ENCODE results near the gene PLXND1.
A peak's percentile ranks its signal among the peaks of the same experiment; 100 is the strongest.
"Not testable (repeated sequence)": the region's sequence is repeated elsewhere in the genome, so short reads cannot be mapped to it uniquely, and the experiment has no call there.

Gene PLXND1, protein sequence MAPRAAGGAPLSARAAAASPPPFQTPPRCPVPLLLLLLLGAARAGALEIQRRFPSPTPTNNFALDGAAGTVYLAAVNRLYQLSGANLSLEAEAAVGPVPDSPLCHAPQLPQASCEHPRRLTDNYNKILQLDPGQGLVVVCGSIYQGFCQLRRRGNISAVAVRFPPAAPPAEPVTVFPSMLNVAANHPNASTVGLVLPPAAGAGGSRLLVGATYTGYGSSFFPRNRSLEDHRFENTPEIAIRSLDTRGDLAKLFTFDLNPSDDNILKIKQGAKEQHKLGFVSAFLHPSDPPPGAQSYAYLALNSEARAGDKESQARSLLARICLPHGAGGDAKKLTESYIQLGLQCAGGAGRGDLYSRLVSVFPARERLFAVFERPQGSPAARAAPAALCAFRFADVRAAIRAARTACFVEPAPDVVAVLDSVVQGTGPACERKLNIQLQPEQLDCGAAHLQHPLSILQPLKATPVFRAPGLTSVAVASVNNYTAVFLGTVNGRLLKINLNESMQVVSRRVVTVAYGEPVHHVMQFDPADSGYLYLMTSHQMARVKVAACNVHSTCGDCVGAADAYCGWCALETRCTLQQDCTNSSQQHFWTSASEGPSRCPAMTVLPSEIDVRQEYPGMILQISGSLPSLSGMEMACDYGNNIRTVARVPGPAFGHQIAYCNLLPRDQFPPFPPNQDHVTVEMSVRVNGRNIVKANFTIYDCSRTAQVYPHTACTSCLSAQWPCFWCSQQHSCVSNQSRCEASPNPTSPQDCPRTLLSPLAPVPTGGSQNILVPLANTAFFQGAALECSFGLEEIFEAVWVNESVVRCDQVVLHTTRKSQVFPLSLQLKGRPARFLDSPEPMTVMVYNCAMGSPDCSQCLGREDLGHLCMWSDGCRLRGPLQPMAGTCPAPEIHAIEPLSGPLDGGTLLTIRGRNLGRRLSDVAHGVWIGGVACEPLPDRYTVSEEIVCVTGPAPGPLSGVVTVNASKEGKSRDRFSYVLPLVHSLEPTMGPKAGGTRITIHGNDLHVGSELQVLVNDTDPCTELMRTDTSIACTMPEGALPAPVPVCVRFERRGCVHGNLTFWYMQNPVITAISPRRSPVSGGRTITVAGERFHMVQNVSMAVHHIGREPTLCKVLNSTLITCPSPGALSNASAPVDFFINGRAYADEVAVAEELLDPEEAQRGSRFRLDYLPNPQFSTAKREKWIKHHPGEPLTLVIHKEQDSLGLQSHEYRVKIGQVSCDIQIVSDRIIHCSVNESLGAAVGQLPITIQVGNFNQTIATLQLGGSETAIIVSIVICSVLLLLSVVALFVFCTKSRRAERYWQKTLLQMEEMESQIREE (N-terminal part only)

DNA sequence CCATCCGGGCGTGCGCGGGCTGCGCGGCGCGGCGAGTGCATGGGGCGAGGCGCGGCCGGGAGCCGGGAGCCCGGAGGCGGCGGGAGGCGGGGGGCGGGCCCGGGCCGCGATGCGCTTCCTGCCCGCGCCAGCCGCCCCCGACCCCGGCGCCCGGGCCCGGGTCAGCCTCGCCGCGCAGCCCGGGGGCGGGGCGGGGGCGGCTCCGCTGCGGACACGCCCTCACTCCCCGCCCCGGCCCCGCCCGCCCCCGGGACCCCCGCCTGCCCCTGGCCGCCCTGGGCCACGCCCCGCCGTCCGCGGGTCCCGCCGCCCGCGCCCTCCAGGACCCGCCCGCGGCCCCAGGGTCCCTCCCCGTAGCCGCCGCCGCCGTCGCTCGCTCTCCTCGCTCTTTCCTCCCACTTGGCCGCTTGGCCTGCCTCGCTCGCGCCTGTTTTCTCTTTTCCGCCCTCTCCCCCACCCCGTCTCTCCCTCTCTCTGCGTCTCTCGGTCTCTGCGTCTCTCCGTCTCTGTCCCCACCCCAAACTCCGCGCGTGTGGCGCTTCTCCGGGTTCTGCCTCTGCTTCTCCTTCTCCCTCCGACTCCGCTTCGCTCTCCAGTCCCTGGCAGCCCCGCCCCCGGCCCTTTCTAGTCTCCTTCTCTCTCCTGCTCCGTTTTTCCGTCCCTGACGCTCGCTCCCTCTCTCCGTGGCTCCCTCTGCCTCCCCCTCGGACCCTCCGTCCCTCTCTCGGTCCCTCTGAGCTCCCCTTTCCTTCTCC, at the start of gene PLXND1:
Gene PLXND1 (minus strand): TSS at position 41 of the 755 bp plus-strand sequence. CDS start 37 bp downstream, at position 4.
- peak; percentile 40 to 54 for DNase-seq

DNA sequence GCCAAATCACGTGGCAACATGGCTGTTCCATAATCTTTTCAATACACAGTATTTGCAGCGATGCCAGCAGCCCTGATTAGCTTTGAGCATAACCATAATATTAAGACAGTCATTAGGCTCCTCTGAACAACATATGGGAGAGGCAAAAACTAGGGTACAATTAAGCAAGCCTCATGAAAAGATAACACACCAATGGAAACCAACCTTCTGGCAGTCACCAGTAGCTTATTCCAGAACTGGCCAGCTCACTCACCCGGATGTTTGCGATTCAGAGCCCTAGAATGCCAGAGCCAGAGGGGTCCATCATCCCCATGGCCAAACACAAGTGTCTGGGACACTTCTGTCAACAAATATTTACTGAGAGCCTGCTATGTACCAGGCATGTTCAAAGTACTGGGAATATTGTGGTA, 48.8 kb upstream of the PLXND1 start:
- no peak for DNase-seq

DNA sequence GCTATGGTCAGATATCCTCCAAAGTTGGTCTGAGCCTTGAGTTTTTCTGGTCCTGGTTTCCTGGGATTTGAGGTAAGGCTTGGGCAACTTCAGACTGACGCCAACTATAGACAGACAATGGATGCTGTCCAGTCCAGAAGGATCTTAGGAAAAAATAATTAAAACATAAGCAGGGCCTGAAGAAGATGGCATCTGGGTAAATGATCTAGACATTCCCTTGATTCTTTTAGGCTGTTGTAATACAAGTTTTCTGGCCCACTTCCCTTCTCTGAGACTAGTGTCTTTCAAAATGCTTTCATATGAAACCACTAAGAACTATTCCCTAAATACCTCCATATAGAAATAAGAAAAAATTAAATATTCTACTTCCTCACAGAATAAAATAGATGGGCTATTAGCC, 47.7 kb upstream of the PLXND1 start:
- DNase-seq = no peak

DNA sequence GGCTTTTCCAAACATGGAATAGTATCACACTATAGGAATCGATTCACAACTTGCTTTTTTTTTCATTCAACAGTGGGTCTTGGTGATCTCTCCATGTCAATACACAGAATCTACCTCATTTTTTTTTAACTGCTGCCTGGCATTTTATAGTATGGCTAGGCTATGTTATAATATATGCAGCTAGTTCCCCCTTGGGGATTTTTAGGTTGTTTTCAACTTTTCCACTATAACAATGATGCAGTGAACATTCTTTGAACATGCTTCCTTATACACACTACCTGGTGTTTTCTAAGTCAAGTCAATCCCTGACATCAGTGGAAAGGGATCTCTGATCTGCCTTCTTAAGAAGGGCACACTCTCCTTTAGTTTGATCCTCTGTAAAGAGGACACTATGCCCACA, 46.5 kb upstream of the PLXND1 start:
- DNase-seq = no peak

DNA sequence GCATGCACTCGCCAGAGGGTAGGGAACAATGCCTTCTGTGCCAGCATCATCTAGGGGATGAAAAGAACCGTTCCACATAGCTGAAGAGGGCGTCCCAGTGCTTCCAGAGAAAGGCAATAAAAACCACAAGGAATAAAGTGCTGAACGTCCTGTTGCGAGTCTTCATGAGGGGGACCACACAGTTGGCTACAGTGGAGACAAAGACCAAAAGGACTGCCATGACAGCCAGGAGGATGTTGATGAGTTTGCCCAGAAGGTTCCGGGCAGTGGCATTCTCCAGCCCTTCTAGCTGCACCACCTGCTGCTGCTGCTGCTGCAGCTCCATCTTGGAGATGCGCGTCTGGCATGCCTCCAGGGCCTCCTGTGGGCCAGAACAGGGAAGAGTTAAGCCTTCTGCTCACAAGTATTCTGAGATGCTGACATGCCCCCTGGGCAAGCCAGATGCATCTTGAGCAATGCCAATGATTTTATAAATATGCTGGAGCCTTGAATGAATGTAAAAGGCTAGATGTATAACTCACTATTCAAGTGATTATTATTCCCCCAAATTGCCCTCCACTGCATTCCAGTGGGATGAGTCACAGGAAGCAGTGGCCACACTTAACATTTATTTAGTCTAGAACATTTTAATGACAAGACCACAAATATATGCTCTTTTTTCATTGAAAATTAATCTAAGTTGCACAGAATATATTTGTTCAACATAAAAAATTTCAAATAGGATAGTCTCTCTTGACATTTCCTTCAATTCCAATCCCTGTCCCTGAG, 45.1 kb upstream of the PLXND1 start:
- no peak for DNase-seq

DNA sequence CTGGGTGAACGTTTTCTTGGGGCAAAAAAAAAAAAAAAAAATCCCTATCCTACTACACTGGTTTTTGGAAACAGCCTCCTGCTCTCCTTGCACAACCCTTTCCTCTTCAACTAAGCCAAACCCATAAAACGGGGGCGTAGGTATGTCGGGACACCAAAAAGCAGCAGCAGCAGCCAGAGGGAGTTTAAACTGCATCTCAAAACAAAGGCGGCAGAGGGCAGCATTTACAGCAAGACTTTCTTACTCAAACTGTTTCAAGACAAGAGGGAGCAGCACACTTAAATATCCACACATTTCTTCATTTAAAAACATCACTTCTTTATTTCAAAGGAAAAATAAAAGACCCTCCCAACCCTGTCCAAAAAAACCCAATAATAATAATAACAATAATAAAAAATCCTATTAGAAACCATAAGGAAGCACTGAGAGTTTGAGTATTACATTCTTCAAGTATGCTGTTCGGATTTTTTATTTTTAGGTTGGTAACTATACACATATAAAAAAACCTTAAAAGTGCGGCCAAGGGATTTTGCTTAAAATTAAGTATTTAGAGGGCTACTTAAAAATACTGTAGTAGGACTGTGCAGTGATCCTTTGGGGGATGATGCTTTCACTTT, 43.9 kb upstream of the PLXND1 start:
- DNase-seq = peak; percentile 49 to 60

DNA sequence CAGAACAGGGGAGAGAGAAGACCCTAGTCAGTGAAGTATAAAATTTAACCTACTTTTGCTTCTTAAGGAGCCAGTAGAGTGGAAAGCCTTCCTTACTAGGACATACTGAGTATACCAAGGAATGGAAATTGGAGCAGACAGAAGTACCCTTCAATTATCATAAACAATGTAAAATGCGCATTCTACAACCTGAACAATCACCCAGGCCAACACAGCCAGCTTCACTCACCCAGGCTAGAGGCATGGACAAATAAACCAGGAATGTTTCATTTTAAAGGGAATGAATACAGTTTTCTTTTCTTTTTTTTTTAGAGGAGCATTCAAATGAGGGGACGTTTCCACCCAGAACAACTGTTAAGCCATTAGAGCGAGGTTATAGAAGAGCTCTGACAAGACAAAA, 41.9 kb upstream of the PLXND1 start:
- no peak for DNase-seq

DNA sequence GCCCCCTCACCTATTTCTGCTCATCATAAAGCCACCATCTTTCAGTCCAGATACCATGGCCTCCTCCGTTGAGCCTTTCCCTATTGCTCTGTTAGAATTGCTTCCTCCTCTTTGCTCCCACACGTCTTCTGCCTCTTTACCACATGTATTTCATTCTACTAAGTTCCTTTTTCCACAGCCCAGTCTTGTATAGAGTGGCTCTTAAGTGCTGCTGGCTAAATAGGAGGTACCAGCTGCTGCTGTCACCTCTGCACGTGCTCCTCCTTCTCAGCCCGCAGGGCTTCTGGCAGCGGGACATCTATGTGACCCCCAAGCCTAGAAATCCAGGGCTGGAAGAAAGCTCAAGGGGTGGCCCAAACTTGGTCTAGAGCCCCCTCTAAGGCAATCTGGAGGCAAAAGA, 38.8 kb upstream of the PLXND1 start:
- no peak for DNase-seq

DNA sequence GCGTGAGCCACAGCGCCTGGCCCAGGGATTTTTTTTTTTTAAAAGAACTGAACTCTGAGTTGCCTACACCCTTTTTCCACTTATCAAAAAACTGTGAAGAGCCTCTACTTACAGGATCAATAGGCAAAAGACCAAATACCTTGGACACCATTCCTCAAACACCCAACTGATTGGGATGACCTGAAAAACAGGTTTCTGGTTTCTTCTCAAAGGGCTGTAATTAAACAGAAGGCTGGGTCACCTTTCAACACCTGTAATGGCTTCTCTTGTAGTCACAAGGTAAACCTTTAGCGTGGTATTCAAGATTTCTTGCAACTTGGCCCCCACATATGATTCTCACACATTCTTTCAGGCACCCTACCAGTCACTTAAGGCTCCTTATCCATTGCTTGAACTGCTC, 38.4 kb upstream of the PLXND1 start:
- no peak for DNase-seq

DNA sequence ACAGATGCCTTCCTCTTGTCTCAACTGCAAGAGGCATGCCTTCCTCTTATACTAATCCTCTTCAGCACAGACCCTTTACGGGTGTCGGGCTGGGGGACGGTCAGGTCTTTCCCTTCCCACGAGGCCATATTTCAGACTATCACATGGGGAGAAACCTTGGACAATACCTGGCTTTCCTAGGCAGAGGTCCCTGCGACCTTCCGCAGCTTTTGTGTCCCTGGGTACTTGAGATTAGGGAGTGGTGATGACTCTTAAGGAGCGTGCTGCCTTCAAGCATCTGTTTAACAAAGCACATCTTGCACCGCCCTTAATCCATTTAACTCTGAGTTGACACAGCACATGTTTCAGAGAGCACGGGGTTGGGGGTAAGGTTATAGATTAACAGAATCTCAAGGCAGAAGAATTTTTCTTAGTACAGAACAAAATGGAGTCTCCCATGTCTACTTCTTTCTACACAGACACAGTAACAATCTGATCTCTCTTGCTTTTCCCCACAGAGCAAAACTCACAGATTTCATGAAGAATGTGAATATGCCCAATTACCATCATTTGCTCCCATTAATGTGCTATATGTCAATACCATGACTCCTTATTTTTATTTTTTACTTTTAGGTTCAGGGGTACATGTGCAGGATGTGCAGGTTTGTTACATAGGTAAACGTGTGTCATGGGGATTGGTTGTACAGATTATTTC, 35.2 kb upstream of the PLXND1 start:
- not testable (repeated sequence) for DNase-seq

DNA sequence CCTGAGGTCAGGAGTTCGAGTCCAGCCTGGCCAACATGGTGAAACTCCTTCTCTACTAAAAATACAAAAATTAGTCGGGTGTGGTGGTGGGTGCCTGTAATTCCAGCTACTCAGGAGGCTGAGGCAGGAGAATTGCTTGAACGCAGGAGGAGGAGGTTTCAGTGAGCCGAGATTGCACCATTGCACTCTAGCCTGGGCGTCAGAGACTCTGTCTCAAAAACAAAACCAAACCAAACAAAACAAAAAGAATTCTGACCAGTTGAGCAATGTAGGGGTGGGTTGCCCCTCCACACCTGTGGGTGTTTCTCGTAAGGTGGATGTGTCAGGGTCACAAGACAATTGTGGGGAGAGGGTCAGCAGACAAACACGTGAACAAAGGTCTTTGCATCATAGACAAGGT, 34.5 kb upstream of the PLXND1 start:
- DNase-seq = not testable (repeated sequence)

DNA sequence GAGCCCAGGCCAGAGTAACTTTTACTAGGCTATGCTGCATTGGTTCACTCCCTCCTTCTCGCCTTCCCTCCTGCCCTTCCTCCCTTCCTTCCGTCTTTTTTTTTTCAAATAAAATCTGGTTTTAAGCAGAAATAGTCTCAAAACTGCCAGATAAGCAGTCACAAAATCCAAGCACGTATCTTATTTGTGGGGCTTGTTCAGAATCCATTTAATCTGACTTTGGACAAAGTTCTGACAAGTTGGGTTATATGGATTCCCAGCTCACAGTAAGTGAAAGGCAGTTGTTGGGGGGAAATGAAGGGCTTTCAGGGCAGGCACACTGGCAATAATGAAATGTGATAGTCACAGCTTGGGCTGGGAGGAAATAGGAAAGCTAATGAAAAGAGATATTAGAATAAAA, 32.0 kb upstream of the PLXND1 start:
- no peak for DNase-seq

DNA sequence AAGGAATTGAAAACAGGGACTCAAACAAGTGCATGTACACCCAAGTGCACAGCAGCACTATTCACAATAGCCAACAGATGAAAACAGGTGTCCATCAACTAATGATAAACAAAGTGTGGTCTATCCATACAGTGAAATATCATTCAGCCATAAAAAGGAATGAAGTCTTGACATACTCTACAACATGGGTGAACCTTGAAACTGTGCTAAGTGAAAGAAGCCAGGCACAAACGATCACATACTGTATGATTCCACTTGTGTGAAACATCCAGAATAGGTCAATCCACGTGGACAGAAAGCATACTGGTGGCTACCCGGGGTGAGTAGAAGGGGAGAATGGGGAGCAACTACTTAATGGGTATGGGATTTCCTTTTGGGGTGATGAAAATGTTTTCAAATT, 29.6 kb upstream of the PLXND1 start:
- DNase-seq = no peak

DNA sequence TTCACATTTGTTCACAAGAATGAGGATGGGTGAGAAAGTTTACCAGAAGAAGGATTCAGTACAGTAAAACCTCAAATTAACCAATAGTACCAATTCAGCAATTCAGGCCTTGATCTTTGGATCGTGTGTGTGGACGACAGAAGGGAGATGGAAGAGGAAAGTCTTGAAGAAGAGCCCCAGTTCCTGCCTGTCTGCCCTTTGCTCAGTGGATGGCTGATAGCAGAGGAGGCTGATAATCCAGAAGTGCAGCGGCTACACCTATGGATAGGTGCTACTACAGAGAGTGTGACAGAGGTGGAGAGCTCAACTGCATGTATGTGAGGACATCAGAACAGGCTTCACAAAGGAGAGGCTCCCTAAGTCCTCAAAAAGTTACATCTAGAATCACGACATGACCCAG, 29.2 kb upstream of the PLXND1 start:
- no peak for DNase-seq

DNA sequence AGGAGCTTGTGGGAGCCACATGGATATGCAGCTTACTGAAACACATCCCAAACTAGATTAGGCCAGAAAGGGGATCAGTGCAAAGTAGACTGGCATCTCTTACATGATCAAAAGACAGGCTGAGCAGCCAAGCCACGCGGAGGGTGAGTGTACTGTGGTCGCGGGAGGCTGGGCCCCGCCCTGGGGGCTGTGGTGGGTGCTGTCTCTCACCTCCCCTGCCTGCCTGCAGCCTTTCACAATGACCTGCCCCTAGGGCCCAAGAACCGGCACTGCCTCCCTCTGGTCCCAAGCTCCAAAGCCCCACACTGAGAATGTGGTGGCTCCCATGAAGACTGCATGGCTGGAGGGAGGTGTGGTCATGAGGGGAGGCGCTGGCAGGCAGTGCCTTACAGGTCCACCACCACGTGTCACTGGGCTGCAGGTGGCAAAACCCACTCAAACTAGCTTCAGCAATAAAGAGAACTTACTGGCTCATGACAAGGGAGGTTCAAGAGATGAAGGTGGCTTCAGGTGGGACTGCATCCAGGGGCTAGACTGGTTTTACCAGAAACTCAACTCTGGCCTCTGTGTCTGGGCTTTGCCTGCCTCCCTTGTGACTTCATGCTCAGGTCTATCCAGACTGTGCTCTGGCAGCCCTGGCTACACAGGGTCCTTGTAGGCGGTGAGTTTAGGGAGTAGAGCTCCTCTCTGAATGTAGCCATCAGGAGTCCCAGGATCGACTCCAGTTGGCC, 27.4 kb upstream of the PLXND1 start:
- no peak for DNase-seq

DNA sequence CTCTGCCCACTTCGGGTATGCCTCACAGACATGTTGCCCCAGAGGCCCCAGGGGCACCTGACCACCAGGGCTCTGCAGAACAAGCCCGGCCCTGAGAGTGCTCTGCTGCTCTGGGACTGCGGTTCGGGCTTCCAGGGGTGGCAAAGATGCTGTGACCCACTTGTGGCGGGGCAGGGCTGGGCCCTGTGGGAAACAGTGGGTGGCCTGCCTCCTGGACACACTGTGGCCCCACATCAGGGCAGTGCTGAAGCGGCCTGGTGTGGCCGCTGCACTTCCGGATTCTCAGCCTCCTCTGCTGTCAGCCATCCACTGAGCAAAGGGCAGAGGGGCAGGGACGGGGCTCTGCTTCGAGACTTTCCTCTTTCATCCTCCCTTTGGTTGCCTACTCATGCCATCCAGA, 26.5 kb upstream of the PLXND1 start:
- DNase-seq = no peak

DNA sequence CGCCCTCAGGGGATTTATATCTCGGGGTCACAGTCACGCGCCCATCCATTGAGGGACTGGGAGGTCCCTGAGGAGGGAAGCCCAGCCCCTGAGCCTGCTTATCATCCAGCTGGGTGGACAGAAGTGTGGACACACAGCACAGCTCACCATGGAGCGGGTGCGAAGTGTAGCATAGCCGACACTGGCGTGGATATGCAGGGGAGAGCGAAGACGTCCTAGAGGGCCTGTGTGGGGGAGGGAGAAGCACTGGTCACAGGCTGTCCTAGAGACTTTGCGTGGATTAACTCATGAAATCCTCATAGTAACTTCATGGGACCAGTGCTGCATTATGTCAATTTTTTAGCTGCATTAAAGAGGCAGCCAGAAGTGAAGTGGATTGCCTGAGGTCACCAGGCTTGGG, 26.1 kb upstream of the PLXND1 start:
- no peak for DNase-seq

DNA sequence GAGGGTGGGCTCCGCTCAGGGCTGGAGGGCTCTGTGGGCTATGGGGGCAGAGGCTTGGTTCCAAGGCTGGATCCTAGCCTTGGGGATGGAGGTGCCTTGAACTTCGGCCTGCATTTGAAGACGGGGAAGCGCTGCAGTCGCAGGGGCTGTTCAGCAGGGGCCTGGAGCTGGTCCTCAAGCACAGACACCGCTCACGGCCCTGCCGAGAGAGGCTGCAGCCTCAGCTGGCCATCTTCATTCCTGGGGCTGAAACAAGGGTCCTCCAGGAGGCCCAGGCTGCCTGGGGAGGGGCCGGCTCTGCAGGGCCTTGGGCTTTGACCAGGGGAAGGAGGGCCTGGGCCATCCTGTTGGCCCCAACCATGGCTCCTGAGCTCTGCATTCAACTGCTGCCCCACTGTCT, 25.6 kb upstream of the PLXND1 start:
- DNase-seq = no peak

DNA sequence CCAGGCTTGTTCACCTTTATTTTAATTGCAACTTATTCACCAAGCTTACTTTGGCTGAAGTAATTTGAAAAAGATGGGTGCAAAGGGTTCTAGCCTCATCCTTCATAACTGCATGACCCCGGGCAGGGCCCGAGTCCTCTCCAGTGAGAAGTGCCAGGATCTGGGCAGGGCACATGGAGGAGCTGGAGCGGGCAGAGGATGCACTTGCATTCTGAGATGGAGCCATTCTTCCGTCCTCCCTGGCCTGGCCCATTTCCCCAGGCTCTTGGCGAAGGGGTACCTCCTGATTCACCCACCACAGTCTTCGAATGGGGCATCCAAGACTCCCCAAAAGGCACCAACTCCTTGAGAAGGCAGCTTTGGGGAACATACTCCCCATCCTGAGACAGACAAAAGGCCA, 22.5 kb upstream of the PLXND1 start:
- no peak for DNase-seq

DNA sequence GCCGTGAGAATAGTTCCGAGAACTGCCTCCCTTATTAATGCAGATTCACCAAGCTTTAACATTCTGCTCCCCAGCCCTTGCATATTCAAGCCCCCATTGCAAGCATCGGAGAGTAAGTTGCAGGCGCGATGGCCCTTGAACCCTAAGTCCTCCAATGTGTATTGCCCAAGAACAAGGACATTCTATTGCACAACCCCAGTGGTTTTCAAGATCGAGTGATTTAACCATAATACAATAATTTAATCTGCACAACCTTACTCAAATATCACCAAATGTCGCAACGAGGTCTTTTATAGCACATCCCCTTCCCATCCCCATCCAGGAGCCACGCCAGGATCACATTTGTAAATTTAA, 21.7 kb upstream of the PLXND1 start:
- no peak for DNase-seq
